Neural progenitor cell (in vitro differentiated cells): ENCODE results near the gene IFNLR1. TPM values are rescaled to one million over a fixed set of nuclear protein-coding genes. Genes with fewer than 3 reads are reported as not detected.

Experiments used
- DNase-seq: peaks from one replicate; pipeline ENCODE4 v3.0.0-alpha.2; 2016; ENCODE audit warnings: low spot score
- H2AFZ ChIP-seq: fragments of 200-600 bp; sonication (generic); replicated peaks from 2 replicates; pipeline ENCODE4 v1.6.1; 2016; ENCODE audit warnings: antibody characterized with exemption
- H3F3A ChIP-seq: fragments of 200-600 bp; sonication (generic); 2 replicates; pipeline ENCODE4 v1.6.1; 2016; ENCODE audit warnings: antibody characterized with exemption, low read depth
- H3K27ac ChIP-seq: fragments of 200-600 bp; sonication (generic); 2 replicates; pipeline ENCODE4 v1.5.1; 2016; ENCODE audit warnings: mild to moderate bottlenecking
- H3K27me3 ChIP-seq: fragments of 200-600 bp; sonication (generic); 2 replicates; pipeline ENCODE4 v1.6.1; 2016; ENCODE audit warnings: mild to moderate bottlenecking, moderate library complexity
- H3K36me3 ChIP-seq: fragments of 200-600 bp; sonication (generic); 2 replicates; pipeline ENCODE4 v1.5.1; 2016
- H3K4me1 ChIP-seq: fragments of 200-600 bp; sonication (generic); 2 replicates; pipeline ENCODE4 v1.6.1; 2016; ENCODE audit warnings: mixed run types
- H3K4me2 ChIP-seq: fragments of 200-600 bp; sonication (generic); 2 replicates; pipeline ENCODE4 v1.6.1; 2016
- H3K4me3 ChIP-seq: fragments of 200-600 bp; sonication (generic); 2 replicates; pipeline ENCODE4 v1.5.1; 2016
- H3K79me2 ChIP-seq: fragments of 200-600 bp; sonication (generic); 2 replicates; pipeline ENCODE4 v1.6.1; 2016; ENCODE audit warnings: low read depth
- H3K9ac ChIP-seq: fragments of 200-600 bp; sonication (generic); 2 replicates; pipeline ENCODE4 v1.6.1; 2016
- H3K9me3 ChIP-seq: fragments of 200-600 bp; sonication (generic); 2 replicates; pipeline ENCODE4 v1.5.1; 2016; ENCODE audit warnings: low read depth
- H4K20me1 ChIP-seq: fragments of 200-600 bp; sonication (generic); 2 replicates; pipeline ENCODE4 v1.6.1; 2016; ENCODE audit warnings: low read depth
- H3K27ac Mint-ChIP-seq: 3 replicates; pipeline ENCODE4 v1.8.0; 2021; ENCODE audit warnings: mixed read lengths
- H3K27me3 Mint-ChIP-seq: 2 replicates; pipeline ENCODE4 v1.8.0; 2022; ENCODE audit warnings: low read depth, mild to moderate bottlenecking, inconsistent platforms, moderate library complexity, mixed read lengths; ENCODE audit not compliant: insufficient read depth
- H3K36me3 Mint-ChIP-seq: 3 replicates; pipeline ENCODE4 v1.8.0; 2021; ENCODE audit warnings: mixed read lengths
- H3K4me1 Mint-ChIP-seq: 3 replicates; pipeline ENCODE4 v1.8.0; 2021; ENCODE audit warnings: mixed read lengths
- H3K4me3 Mint-ChIP-seq: 3 replicates; pipeline ENCODE4 v1.8.0; 2021; ENCODE audit warnings: mild to moderate bottlenecking, moderate library complexity, mixed read lengths
- H3K9me3 Mint-ChIP-seq: 3 replicates; pipeline ENCODE4 v1.8.0; 2020; ENCODE audit warnings: mixed read lengths
- EZH2 ChIP-seq: fragments of 200-600 bp; sonication (generic); IDR thresholded peaks from 2 replicates; pipeline ENCODE4 v1.6.1; 2017; ENCODE audit warnings: antibody characterized with exemption, mild to moderate bottlenecking, moderate library complexity
- EZH2phosphoT487 ChIP-seq: fragments of 200-600 bp; sonication (generic); IDR thresholded peaks from 2 replicates; pipeline ENCODE4 v1.6.1; 2017; ENCODE audit warnings: antibody characterized with exemption
- total RNA-seq: library from RNA; depleted of rRNA; stranded (reverse); fragments of >200 nt; gene quantifications from 2 replicates; pipeline ENCODE4 v1.2.3, GENCODE V29; 2015; ENCODE audit warnings: low replicate concordance
- TF ChIP-seq, protein P1 (sequence below): fragments of 200-600 bp; sonication (generic); IDR thresholded peaks from 2 replicates; pipeline ENCODE4 v1.5.1; 2017; ENCODE audit warnings: antibody characterized with exemption, mild to moderate bottlenecking

The IFNLR1 gene
- total RNA-seq, 1 donor from 2014 or later: 3.3 TPM

DNA sequence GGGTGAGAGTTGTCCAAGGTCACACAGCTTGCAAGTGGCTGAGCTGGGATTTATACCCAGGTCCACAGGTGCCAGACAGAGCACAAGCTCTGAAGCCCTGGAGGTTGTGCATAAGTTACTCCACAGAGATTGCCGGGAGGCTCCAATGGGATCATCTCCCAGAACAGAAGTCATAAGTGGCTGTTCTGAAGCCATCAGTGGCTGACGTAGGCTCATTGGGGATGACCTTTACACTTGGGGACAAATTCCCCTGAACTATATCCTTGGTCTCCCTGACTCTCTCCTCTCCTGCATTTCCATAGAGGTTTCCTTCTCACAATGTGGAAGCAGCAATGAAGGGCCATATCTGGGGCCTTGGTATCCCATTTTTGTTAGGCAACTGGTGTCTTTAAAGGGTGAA lies 37.0 kb upstream of the IFNLR1 start:
- H3K27ac Mint-ChIP-seq: no peak overlapping the region
- Histone ChIP-seq H3K9ac (no peak overlapping the region), H3K4me1 (no peaks in the 10 kb centered on the region), H3K9me3 (no peaks in the 10 kb centered on the region), H3K4me3 (no peak overlapping the region), H4K20me1 (no peaks in the 10 kb centered on the region), H3K79me2 (no peaks in the 10 kb centered on the region), H3K27me3 (no peaks in the 10 kb centered on the region), H3F3A (no peaks in the 10 kb centered on the region), H3K36me3 (no peaks in the 10 kb centered on the region), H2AFZ (no peak overlapping the region), H3K27ac (no peak overlapping the region), H3K4me2 (no peak overlapping the region)
- H3K9me3 Mint-ChIP-seq: no peaks in the 10 kb centered on the region
- no peaks in the 10 kb centered on the region for H3K36me3 Mint-ChIP-seq
- H3K4me1 Mint-ChIP-seq: no peaks in the 10 kb centered on the region
- no peak overlapping the region for H3K4me3 Mint-ChIP-seq
- no peak for TF ChIP-seq EZH2phosphoT487
- TF ChIP-seq, protein P1, sequence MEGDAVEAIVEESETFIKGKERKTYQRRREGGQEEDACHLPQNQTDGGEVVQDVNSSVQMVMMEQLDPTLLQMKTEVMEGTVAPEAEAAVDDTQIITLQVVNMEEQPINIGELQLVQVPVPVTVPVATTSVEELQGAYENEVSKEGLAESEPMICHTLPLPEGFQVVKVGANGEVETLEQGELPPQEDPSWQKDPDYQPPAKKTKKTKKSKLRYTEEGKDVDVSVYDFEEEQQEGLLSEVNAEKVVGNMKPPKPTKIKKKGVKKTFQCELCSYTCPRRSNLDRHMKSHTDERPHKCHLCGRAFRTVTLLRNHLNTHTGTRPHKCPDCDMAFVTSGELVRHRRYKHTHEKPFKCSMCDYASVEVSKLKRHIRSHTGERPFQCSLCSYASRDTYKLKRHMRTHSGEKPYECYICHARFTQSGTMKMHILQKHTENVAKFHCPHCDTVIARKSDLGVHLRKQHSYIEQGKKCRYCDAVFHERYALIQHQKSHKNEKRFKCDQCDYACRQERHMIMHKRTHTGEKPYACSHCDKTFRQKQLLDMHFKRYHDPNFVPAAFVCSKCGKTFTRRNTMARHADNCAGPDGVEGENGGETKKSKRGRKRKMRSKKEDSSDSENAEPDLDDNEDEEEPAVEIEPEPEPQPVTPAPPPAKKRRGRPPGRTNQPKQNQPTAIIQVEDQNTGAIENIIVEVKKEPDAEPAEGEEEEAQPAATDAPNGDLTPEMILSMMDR: no peak
- TF ChIP-seq EZH2: no peak
- H3K27me3 Mint-ChIP-seq: peaks cover 3% of the 10 kb centered on the region
- no peak for DNase-seq

DNA sequence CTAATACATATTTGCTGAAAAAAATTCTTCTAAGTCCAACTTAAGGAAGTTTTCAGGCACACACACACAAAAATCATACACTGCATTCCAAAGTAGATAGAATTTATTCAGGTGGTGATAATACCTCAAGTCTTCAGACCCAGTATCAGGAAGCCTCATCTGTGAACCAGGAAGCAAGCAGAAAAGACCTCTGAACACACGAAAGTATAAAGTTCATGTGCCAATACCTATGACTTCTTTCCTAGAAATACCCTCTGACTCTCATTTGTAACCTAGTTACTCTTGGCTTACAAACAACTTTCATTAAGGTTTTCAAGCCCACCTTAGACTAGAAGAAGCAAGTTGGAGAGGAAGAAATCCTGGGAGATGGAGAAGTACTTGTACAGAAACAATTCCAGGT lies 35.7 kb upstream of the IFNLR1 start:
- Mint-ChIP-seq H3K4me3 (no peak overlapping the region), H3K4me1 (no peaks in the 10 kb centered on the region), H3K27ac (no peak overlapping the region), H3K36me3 (no peaks in the 10 kb centered on the region), H3K27me3 (peaks cover 3% of the 10 kb centered on the region), H3K9me3 (no peaks in the 10 kb centered on the region)
- Histone ChIP-seq H3K27ac (no peak overlapping the region), H3F3A (no peaks in the 10 kb centered on the region), H3K27me3 (no peaks in the 10 kb centered on the region), H3K36me3 (no peaks in the 10 kb centered on the region), H3K4me3 (no peak overlapping the region), H3K79me2 (no peaks in the 10 kb centered on the region), H3K4me2 (no peak overlapping the region), H2AFZ (no peak overlapping the region), H4K20me1 (no peaks in the 10 kb centered on the region), H3K9ac (no peak overlapping the region), H3K9me3 (no peaks in the 10 kb centered on the region), H3K4me1 (no peaks in the 10 kb centered on the region)
- TF ChIP-seq EZH2: no peak
- TF ChIP-seq, protein P1: no peak
- no peak for TF ChIP-seq EZH2phosphoT487
- DNase-seq: no peak

DNA sequence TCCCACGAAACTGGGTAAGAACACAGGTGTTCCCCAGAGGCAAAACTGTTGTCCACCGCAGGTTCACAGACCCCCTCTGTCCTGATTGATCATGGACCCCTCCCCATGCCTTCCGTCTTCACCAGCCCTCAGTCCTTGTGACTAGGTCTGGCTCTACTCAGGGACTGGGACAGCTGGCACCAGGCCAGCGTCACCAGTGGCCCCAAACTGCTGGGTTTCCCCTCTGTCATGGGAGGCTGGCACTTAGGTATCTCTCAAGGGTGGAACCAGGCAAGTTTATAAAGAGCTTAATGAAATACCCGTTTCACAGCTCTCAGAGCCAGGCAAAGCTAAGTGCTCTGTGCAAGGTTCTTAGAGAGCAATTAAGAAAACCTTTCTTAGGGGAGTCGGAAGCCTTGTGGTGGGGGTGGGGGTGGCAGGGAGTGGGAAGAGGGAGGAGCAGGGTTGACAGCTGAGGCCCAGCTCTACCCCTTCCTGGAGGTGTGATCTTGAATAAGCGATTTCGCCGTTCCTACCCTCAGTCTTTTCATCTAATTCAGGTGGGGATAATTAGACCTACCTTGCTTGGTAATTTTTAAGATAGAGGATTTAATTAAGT lies 35.0 kb upstream of the IFNLR1 start:
- H3K36me3 ChIP-seq: no peaks in the 10 kb centered on the region
- no peaks in the 10 kb centered on the region for H3K4me1 ChIP-seq
- no peaks in the 10 kb centered on the region for H4K20me1 ChIP-seq
- no peak overlapping the region for H3K27ac Mint-ChIP-seq
- H3K4me2 ChIP-seq: no peak overlapping the region
- no peaks in the 10 kb centered on the region for H3K9me3 ChIP-seq
- no peak overlapping the region for H3K27ac ChIP-seq
- no peaks in the 10 kb centered on the region for H3K79me2 ChIP-seq
- H3K4me3 Mint-ChIP-seq: no peak overlapping the region
- no peak overlapping the region for H3K9ac ChIP-seq
- no peaks in the 10 kb centered on the region for H3F3A ChIP-seq
- no peak for TF ChIP-seq EZH2phosphoT487
- no peak for TF ChIP-seq EZH2
- TF ChIP-seq, protein P1: no peak
- H3K27me3 ChIP-seq: no peaks in the 10 kb centered on the region
- no peaks in the 10 kb centered on the region for H3K4me1 Mint-ChIP-seq
- H3K4me3 ChIP-seq: no peak overlapping the region
- no peaks in the 10 kb centered on the region for H3K36me3 Mint-ChIP-seq
- no peak for DNase-seq
- no peaks in the 10 kb centered on the region for H3K9me3 Mint-ChIP-seq
- H3K27me3 Mint-ChIP-seq: peaks cover 3% of the 10 kb centered on the region
- no peak overlapping the region for H2AFZ ChIP-seq
